HK-2 (cell line): Measurements from ENCODE around the gene XPR1.
A peak's percentile ranks its signal among the peaks of the same experiment; 100 is the strongest.

Source experiments
- DNase-seq: peaks from one replicate; pipeline ENCODE4 v3.0.0-alpha.2; 2018; ENCODE audit not compliant: unreplicated experiment

XPR1 gene

GRCh38 chr1:180916012-180916770, 284.4 kb downstream of the XPR1 start:
- DNase-seq, result no peak

DNA sequence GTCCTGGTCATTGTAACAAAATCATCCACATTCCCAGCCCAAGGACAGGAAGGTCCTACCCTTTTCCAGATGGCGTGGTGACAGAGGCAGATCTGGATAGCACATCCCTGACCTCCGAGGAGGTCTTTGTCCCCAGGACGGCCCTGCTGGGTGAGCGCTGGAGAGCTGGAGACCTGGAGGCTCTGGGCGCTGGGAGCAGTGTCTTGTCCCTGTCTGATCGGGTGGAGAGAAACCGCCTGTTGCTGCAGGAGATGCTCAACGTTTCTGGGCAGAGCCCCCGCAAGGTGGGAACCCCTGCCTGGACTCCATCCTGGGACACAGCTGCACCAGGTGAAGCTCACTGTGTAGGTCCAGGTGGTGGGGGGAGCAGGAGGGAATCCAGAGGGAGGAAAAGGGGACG, 284.9 kb downstream of the XPR1 start:
- DNase-seq, result no peak

DNA sequence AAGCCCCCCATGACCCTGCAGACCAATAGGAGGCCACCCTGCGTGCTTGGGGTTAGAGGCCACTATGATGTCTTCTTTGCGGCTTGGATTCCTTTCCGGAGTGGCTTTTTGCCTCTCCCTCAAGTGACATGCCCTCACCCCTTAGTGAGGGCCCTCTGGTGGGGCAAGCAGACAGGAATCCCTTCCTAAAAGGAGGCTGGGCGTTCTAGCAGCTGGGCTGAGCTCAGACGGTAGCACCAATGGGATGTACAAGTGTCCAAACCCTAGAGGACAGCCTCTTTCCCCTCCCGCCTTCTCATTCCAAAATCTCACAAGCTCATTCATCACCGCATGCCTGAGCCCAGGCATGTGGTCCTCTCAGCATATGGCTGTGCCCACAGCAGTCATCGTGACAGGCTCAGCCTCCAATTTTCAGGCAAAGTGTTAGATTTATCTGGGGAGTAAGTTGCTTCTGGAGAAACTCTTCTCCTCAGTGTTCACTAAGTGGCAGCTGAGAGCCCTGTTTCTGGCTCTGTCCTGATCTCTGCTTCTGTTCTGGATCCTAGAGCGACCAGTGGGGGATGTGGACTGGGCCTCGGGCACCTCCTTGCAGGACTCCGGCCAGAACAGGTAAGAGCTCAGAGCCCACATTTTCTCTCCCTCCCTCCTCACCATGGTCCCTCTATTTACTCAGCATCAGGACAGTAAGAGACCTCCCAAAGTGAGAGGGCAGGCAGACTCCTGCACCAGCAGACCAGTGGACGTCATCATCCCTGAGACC, 285.7 kb downstream of the XPR1 start:
- DNase-seq, result no peak

DNA sequence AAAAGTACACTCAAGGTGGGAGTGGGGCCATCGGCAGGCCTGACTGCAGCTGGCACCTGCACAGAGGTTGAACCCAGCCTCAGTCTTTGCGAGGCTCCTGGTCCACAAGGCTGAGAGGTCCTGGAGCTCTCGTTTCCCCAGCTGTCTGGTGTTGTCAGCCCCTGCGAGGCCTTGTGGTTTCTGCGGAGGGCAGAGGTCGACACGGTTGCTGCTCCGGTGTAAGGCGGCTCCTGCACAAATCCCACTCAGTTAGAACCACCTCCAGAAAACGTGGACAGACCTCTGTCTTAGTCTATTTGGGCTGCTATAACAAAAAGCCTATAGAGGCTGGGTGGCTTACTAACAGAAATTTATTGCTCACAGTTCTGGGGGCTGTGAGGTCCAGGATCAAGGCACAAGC, 286.7 kb downstream of the XPR1 start:
- no peak for DNase-seq

GRCh38 chr1:180919183-180919700, 287.4 kb downstream of the XPR1 start:
- DNase-seq, result no peak

DNA sequence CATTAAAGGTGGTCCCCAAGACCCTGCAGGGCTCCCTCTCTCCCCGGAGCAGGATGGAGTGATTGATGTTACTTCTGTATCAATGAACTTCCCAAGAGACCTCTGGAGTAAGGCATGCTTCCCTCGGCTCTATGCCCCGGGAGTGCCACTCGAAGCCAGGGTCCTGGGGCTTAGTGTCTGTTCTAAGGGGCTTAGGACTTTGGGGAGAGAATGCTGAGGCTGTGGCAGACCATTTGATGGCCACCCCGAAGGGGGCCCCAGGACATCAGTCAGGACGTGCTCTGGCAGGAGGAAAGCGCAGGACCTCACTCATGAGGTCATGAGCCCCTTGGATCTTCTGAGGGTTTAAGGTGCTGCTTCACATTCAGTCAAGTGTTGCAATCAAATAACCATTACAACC, 288.4 kb downstream of the XPR1 start:
- no peak for DNase-seq

- DNase-seq, result no peak
Measured at GRCh38 chr1:180920702-180921101, 288.9 kb downstream of the XPR1 start.

DNA sequence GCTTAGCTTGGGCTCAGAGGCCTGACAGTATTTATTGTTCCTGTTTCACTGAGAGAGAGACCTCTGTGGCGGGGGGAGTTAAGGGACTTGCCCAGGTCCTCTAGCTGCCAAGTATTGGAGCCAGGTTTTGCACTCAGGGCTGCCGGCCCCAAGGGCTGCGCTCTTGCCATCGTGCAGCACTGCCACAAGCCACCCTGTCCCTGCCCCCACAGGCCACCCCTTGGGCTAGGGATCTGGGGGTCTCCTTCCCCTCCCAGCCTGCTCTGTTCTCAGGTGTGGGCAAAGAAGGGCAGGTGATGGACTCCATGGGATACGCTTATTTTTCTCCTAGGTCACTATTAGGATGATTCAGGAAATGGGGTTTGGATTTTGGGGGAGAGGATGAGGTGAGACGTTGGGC, 289.6 kb downstream of the XPR1 start:
- DNase-seq, result no peak

- no peak for DNase-seq
Measured at GRCh38 chr1:180921891-180922630, 290.2 kb downstream of the XPR1 start.

- no peak for DNase-seq
Measured at GRCh38 chr1:180922631-180923015, 290.8 kb downstream of the XPR1 start.

- DNase-seq, result peak; percentile 27
Measured at GRCh38 chr1:180923021-180923841, 291.4 kb downstream of the XPR1 start.

- DNase-seq, result no peak
Measured at GRCh38 chr1:180923887-180924286, 292.1 kb downstream of the XPR1 start.

DNA sequence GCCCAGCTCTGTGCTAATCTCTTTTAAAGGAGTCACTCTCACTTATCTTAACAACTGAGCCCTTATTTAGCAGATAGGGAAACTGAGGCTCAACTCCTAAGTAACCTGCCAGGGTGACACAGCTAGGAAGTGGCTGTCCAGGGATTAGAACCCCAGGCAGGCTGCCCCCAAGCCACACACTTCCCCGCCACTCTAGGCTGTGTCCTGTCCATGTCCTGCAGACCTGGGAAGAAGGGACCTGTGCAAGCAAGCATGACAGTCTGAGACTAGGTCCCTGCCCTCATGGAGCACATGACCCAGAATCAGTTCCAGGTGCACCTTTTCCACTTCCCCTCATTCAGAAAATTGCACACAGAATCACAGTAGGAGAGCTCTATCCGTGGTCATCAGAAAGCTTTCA, 293.1 kb downstream of the XPR1 start:
- no peak for DNase-seq

DNA sequence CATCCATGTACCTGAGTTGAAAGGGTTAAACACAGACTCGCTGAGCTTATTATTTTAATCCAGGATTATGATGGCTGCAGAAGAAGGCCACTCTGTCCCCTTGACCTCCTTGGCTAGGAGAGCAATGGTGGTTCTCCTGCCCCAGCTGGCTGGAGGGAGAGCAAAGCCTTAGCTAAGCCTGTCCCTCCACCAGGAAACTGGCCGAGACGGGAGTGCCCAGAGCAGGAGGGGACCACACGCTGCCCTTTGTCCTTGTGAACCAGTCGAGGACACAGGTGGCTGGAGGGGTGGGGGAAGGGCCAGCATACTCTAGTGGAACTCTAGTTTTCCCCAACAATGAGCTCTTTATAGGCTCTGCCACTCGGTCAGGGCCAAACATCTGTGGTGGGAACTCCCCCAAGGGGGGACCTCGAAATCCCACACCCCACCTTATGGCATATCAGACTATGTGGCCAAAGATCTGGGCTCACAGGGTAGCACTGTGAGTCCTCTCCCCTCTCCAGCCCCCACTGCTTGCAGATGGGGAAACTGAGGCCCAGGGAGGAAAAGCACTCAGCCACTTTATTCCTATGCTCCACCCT, 293.7 kb downstream of the XPR1 start:
- DNase-seq, result no peak

GRCh38 chr1:180926164-180926981, 294.6 kb downstream of the XPR1 start:
- no peak for DNase-seq

- DNase-seq, result no peak
Measured at GRCh38 chr1:180927348-180927747, 295.5 kb downstream of the XPR1 start.

DNA sequence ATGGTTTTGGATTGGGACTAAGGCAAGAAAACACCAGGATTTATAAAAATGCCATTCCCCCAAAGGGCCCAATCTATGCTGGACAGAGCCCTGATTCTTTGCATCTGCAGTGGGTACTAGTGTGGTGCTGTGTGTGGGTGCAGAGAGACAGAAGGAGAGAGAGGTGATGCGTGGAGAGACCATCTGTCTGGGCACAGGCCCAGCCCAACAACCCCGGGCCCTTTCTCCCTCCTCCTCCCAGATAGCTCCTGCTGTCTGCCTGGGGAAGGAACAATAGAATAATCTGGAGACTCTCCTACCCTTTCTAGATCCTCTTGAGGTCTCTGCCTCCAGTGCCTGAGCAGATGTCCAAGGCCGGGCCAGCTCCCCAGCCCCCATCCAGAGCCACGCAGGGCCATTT, 296.0 kb downstream of the XPR1 start:
- DNase-seq, result no peak

DNA sequence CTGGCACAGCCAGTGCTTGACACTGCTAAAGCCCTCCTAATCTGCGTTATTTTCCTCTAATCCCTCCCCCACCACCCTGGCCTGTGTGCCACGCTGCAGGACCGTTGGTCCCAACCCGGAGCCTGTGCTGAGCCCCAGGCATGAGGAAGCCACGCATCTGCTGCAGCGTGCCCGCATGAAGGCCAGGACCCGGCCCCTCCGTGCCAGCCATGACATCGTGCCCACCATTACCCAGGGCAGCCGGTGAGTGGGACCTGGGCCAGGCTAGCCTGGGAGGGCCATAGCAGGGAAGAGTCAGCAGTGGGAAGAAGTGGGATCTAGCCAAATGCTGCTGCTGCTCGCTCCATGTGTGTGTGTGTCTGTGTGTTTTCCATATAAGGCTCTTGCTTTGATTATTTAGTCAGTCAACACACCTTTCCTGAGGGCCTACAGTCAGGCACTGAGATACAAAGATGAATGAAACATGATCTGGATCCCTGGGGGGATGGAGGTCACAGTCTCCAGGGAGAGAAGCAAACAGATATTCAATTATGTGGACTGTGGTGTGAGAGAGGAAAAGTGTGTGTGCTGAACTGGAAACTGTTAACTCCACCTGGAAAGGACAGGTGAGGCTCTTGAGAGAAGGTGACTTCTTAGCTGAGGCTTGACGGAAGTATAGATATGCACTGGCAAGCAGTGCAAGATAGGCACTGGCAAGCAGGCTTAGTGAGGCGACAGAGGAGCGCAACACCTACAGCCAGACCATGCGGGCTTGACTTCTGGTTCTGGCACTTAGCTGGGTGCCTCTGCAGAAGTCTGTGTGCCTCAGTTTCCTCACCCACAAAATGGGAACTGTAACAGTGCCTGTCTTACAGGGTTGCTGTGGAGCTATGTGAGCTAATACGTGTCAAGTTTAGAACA, 296.8 kb downstream of the XPR1 start:
- no peak for DNase-seq

DNA sequence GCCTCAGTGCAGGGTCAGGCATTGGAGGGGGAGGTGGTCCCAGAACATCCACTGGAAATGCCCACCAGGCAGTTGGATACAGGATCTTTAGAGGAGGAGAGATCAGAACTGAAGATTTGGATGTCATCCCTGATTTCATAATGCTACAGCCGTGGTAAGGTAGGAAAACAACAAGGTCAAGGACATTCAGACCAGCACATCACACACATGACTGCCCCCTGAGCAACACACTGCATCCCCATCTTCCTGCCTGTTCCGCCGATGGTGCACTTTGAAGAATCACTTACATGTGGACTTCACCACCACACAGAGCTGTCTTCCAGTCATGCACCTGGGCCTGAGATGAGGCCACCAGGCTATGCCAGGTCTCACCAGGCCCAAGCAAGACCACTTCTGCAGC, 297.6 kb downstream of the XPR1 start:
- no peak for DNase-seq
